SIG-M5 treated with dmso at 0.1 percent for 504 hours (cell line): ENCODE data around the gene PTPN23.
"Not testable (repeated sequence)": the region's sequence is repeated elsewhere in the genome, so short reads cannot be mapped to it uniquely, and the experiment has no call there.

Source experiments
- DNase-seq: peaks from one replicate; lab custom pipeline; 2025; ENCODE audit not compliant: unreplicated experiment; lab: John Stamatoyannopoulos, UW

PTPN23 gene

GRCh38 chr3:47367631-47368030 is 13.2 kb upstream of the PTPN23 start:
- DNase-seq = no peak

- not testable (repeated sequence) for DNase-seq
These were observed 10.8 kb upstream of the PTPN23 start for GRCh38 chr3:47370020-47370419.

- no peak for DNase-seq
These were observed 9.7 kb upstream of the PTPN23 start for GRCh38 chr3:47370887-47371697.

GRCh38 chr3:47374587-47374986 is 6.2 kb upstream of the PTPN23 start:
- no peak for DNase-seq

- DNase-seq = no peak
These were observed 4.4 kb upstream of the PTPN23 start for GRCh38 chr3:47376393-47376792.

GRCh38 chr3:47377186-47377585 is 3.6 kb upstream of the PTPN23 start:
- DNase-seq = peak; percentile 65

GRCh38 chr3:47378869-47379268 is 2.0 kb upstream of the PTPN23 start:
- no peak for DNase-seq

GRCh38 chr3:47379411-47379899 is 1.4 kb upstream of the PTPN23 start:
- DNase-seq = no peak

GRCh38 chr3:47380026-47380600 is 708 bp upstream of the PTPN23 start:
- no peak for DNase-seq

GRCh38 chr3:47381317-47382157 is 716 bp downstream of the PTPN23 start:
- DNase-seq = peak; percentile 94

GRCh38 chr3:47384425-47384824 is 3.6 kb downstream of the PTPN23 start:
- no peak for DNase-seq

GRCh38 chr3:47385007-47385406 is 4.2 kb downstream of the PTPN23 start:
- DNase-seq = no peak

GRCh38 chr3:47385796-47386195 is 5.0 kb downstream of the PTPN23 start:
- no peak for DNase-seq

- no peak for DNase-seq
These were observed 12.1 kb downstream of the PTPN23 start for GRCh38 chr3:47392933-47393332.

GRCh38 chr3:47394140-47394870 is 13.5 kb downstream of the PTPN23 start:
- DNase-seq = no peak

- DNase-seq = no peak
These were observed 14.1 kb downstream of the PTPN23 start for GRCh38 chr3:47394881-47395280.

GRCh38 chr3:47398228-47398627 is 17.4 kb downstream of the PTPN23 start:
- DNase-seq = no peak

GRCh38 chr3:47399016-47399415 is 18.2 kb downstream of the PTPN23 start:
- no peak for DNase-seq

GRCh38 chr3:47399531-47400270 is 18.9 kb downstream of the PTPN23 start:
- DNase-seq = no peak

- no peak for DNase-seq
These were observed 23.6 kb downstream of the PTPN23 start for GRCh38 chr3:47404431-47404876.
